Measurements from ENCODE around the gene PMFBP1.

Gene PMFBP1

GRCh38 chr16:72197545-72197944 lies 25.6 kb upstream of the PMFBP1 start:
- H3K9ac ChIP-seq (ENCODE audit: low read length) = no peak overlapping the region
- no peaks in the 10 kb centered on the region for H3K36me3 ChIP-seq (ENCODE audit: insufficient read depth, low read length)
- TF ChIP-seq CTCF (IDR thresholded peaks at IDR 0.05; ENCODE audit: low read length) (no peak), EZH2 (IDR thresholded peaks at IDR 0.05; ENCODE audit: borderline replicate concordance, low read length) (no peak)
- no peaks in the 10 kb centered on the region for H3K9me2 ChIP-seq (ENCODE audit: low read depth, low read length)
- H3K4me1 ChIP-seq (ENCODE audit: insufficient read depth, low read length, severe bottlenecking) = no peaks in the 10 kb centered on the region
- no peaks in the 10 kb centered on the region for H3K79me2 ChIP-seq (ENCODE audit: insufficient read depth, low read length)
- H2AFZ ChIP-seq (ENCODE audit: low read length) = no peak overlapping the region
- H3K4me2 ChIP-seq (ENCODE audit: low read length) = no peak overlapping the region
- H3K27me3 ChIP-seq (ENCODE audit: insufficient read depth, low read length) = no peaks in the 10 kb centered on the region
- H4K20me1 ChIP-seq (ENCODE audit: insufficient read depth, low read length) = no peaks in the 10 kb centered on the region
- no peaks in the 10 kb centered on the region for H3K9me3 ChIP-seq (ENCODE audit: low read length)
- H3F3A ChIP-seq (ENCODE audit: insufficient read depth, low read length) = no peaks in the 10 kb centered on the region
- H3K4me3 ChIP-seq (ENCODE audit: low read depth, low read length, poor library complexity, severe bottlenecking) = no peak overlapping the region
- no peak overlapping the region for H3K27ac ChIP-seq (ENCODE audit: low read depth, low read length, poor library complexity, severe bottlenecking)

- H3K9me2 ChIP-seq (ENCODE audit: low read depth, low read length) = no peaks in the 10 kb centered on the region
- no peaks in the 10 kb centered on the region for H3F3A ChIP-seq (ENCODE audit: insufficient read depth, low read length)
- H3K9ac ChIP-seq (ENCODE audit: low read length) = no peak overlapping the region
- H3K4me2 ChIP-seq (ENCODE audit: low read length) = no peak overlapping the region
- H3K79me2 ChIP-seq (ENCODE audit: insufficient read depth, low read length) = no peaks in the 10 kb centered on the region
- H3K9me3 ChIP-seq (ENCODE audit: low read length) = no peaks in the 10 kb centered on the region
- no peaks in the 10 kb centered on the region for H3K4me1 ChIP-seq (ENCODE audit: insufficient read depth, low read length, severe bottlenecking)
- H3K27ac ChIP-seq (ENCODE audit: low read depth, low read length, poor library complexity, severe bottlenecking) = no peak overlapping the region
- H4K20me1 ChIP-seq (ENCODE audit: insufficient read depth, low read length) = no peaks in the 10 kb centered on the region
- no peak overlapping the region for H2AFZ ChIP-seq (ENCODE audit: low read length)
- no peaks in the 10 kb centered on the region for H3K27me3 ChIP-seq (ENCODE audit: insufficient read depth, low read length)
- no peak overlapping the region for H3K4me3 ChIP-seq (ENCODE audit: low read depth, low read length, poor library complexity, severe bottlenecking)
- no peak for TF ChIP-seq EZH2 (IDR thresholded peaks at IDR 0.05; ENCODE audit: borderline replicate concordance, low read length)
- TF ChIP-seq CTCF (IDR thresholded peaks at IDR 0.05; ENCODE audit: low read length) = peak; percentile 45
- H3K36me3 ChIP-seq (ENCODE audit: insufficient read depth, low read length) = no peaks in the 10 kb centered on the region
Measured at GRCh38 chr16:72195609-72196008, 23.7 kb upstream of the PMFBP1 start.

- Histone ChIP-seq H3K9me3 (ENCODE audit: low read length) (no peaks in the 10 kb centered on the region), H3K79me2 (ENCODE audit: insufficient read depth, low read length) (no peaks in the 10 kb centered on the region), H3K4me2 (ENCODE audit: low read length) (no peak overlapping the region), H3K36me3 (ENCODE audit: insufficient read depth, low read length) (no peaks in the 10 kb centered on the region), H3K27me3 (ENCODE audit: insufficient read depth, low read length) (no peaks in the 10 kb centered on the region; the same call in 1 of the 2 replicates), H3K9ac (ENCODE audit: low read length) (no peak overlapping the region), H4K20me1 (ENCODE audit: insufficient read depth, low read length) (no peaks in the 10 kb centered on the region), H2AFZ (ENCODE audit: low read length) (no peak overlapping the region), H3K27ac (ENCODE audit: low read depth, low read length, poor library complexity, severe bottlenecking) (no peak overlapping the region), H3K9me2 (ENCODE audit: low read depth, low read length) (no peaks in the 10 kb centered on the region), H3K4me3 (ENCODE audit: low read depth, low read length, poor library complexity, severe bottlenecking) (no peak overlapping the region), H3F3A (ENCODE audit: insufficient read depth, low read length) (no peaks in the 10 kb centered on the region), H3K4me1 (ENCODE audit: insufficient read depth, low read length, severe bottlenecking) (no peaks in the 10 kb centered on the region)
- TF ChIP-seq EZH2 (IDR thresholded peaks at IDR 0.05; ENCODE audit: borderline replicate concordance, low read length) = no peak
- TF ChIP-seq CTCF (IDR thresholded peaks at IDR 0.05; ENCODE audit: low read length) = no peak
Measured at GRCh38 chr16:72191551-72191950, 19.6 kb upstream of the PMFBP1 start.
